AG04450 (cell line): Measurements from ENCODE around the gene PDZD4. TPM values are rescaled to one million over a fixed set of nuclear protein-coding genes. Genes with fewer than 3 reads are reported as not detected.

ENCODE experiments used
- CTCF ChIA-PET: fragments of 300-600, 350-600 bp; formaldehyde crosslinking; extraction: SDS; loops from one replicate; lab custom pipeline; 2022; ENCODE audit warnings: antibody characterized with exemption, inconsistent platforms; lab: Charles Lee
- POLR2A ChIA-PET: fragments of 350-600 bp; formaldehyde crosslinking; extraction: SDS; loops from one replicate; lab custom pipeline; 2021; ENCODE audit warnings: antibody characterized with exemption, inconsistent platforms; lab: Yijun Ruan, JAX
- DNase-seq: peaks from one replicate; pipeline ENCODE4 v3.0.0-alpha.2; 2011; ENCODE audit warnings: low read depth, low spot score
- H3K27ac ChIP-seq: one replicate; pipeline ENCODE4 v1.5.1; 2012; ENCODE audit warnings: low read depth, low read length, control low read depth
- H3K27me3 ChIP-seq: one replicate; pipeline ENCODE4 v1.6.0; 2012; ENCODE audit warnings: low read length; ENCODE audit not compliant: control insufficient read depth, insufficient read depth
- H3K4me3 ChIP-seq: 2 replicates; pipeline ENCODE4 v1.5.1; 2011; ENCODE audit warnings: mild to moderate bottlenecking, low read depth, low read length, control low read depth
- H3K9me3 ChIP-seq: 2 replicates; pipeline ENCODE4 v1.5.1; 2012; ENCODE audit warnings: low read length; ENCODE audit not compliant: control insufficient read depth, insufficient read depth
- polyA plus RNA-seq: library from polyadenylated mRNA; depleted of rRNA; stranded (reverse); fragments of >200 nt; gene quantifications from 2 replicates; pipeline ENCODE4 v1.2.3, GENCODE V29; 2011
- TF ChIP-seq, protein P1 (sequence below): IDR thresholded peaks from 2 replicates; pipeline ENCODE4 v1.5.1; 2011; ENCODE audit warnings: low read depth, low read length, control low read depth, inconsistent platforms

Gene PDZD4
- polyA plus RNA-seq, 1 experiment, result 0.04 TPM

DNA sequence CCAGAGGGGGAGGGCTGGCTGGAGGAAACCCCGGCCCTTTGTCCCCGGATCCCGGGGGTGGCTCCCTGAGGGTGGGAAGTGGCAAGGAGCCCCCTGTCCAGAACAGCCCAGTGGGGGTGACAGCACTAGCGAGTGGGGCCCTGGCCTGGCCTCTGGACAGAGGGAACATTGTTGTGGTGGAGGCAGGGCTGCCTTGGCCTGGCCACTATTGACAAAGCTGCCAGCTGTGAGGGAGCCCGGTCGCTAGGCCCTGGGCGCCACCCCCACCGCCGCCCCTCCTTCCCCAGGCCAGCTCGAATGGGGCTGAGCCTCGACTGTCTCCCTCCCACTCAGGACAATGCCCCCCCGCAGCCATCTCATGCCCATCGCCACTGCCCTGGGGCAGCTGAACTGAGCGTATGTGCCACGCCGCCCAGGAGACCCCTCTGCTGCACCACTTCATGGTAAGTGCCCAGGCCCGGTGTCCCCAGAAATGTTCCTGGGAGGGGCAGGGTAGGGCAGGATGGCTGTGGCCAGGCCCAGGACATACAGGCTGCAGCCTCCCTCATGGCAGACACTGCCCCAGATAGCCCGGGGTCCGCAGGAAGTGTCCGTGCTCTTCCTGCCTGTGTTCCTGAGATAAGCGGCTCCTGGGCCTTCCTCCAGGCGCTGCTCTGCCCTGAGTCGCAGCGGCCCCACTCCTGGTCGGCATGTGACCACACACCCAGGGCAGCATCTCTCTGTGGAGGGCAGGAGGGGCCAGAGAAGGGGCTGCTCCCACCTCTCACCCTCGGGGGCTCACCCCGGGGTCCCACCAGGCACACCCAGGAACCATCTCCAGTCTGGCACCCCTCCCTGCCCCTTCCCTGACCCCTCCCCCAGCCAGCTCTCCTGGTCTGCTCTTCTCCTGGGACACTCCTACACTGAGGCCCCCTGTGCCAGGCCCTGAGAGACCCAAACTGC, 64.9 kb downstream of the PDZD4 start:
- H3K27ac ChIP-seq, result peak overlapping the region; percentile 78
- TF ChIP-seq, protein P1, sequence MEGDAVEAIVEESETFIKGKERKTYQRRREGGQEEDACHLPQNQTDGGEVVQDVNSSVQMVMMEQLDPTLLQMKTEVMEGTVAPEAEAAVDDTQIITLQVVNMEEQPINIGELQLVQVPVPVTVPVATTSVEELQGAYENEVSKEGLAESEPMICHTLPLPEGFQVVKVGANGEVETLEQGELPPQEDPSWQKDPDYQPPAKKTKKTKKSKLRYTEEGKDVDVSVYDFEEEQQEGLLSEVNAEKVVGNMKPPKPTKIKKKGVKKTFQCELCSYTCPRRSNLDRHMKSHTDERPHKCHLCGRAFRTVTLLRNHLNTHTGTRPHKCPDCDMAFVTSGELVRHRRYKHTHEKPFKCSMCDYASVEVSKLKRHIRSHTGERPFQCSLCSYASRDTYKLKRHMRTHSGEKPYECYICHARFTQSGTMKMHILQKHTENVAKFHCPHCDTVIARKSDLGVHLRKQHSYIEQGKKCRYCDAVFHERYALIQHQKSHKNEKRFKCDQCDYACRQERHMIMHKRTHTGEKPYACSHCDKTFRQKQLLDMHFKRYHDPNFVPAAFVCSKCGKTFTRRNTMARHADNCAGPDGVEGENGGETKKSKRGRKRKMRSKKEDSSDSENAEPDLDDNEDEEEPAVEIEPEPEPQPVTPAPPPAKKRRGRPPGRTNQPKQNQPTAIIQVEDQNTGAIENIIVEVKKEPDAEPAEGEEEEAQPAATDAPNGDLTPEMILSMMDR, result no peak
- H3K9me3 ChIP-seq, result no peaks in the 10 kb centered on the region
- no peak for DNase-seq
- peak overlapping the region; percentile 48 for H3K4me3 ChIP-seq
- POLR2A ChIA-PET, result interaction anchor here (0.7 to 1.4 kb wide), 5 partner anchors 16 to 202 kb away, joined by 3 to 5 read pairs (median 4); partner anchors contain the start of genes IDH3G, SRPK3 and SSR4
- H3K27me3 ChIP-seq, result no peaks in the 10 kb centered on the region
- CTCF ChIA-PET, result interaction anchor here (0.6 to 2.2 kb wide), 4 partner anchors 145 to 183 kb away, joined by 3 to 7 read pairs (median 4); no protein-coding TSS in a partner anchor

DNA sequence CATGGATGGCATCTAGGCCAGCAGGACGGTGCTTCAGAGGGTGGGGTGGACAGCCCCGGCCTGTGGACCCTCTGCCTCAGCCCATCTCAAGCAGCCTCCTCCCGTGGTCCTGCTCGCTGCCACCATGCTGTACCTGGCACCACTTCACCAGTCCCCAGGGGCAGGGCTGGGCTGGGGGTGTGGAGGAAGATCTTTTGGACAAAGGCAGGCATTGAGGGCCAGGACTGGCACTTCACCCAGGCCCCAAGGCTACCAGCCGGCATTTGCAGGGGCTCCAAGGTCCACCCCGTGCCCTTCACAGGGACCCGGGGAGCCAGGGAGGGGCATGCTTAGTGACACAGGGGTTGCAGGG, 65.6 kb downstream of the PDZD4 start:
- POLR2A ChIA-PET, result no interaction called here
- no peaks in the 10 kb centered on the region for H3K27me3 ChIP-seq
- TF ChIP-seq, protein P1, result no peak
- H3K9me3 ChIP-seq, result no peaks in the 10 kb centered on the region
- no peak overlapping the region for H3K27ac ChIP-seq
- DNase-seq, result no peak
- CTCF ChIA-PET, result interaction anchor here (0.6 to 2.5 kb wide), 5 partner anchors 9 to 186 kb away, joined by 3 to 33 read pairs (median 6); no protein-coding TSS in a partner anchor
- H3K4me3 ChIP-seq, result peak overlapping the region; percentile 59

DNA sequence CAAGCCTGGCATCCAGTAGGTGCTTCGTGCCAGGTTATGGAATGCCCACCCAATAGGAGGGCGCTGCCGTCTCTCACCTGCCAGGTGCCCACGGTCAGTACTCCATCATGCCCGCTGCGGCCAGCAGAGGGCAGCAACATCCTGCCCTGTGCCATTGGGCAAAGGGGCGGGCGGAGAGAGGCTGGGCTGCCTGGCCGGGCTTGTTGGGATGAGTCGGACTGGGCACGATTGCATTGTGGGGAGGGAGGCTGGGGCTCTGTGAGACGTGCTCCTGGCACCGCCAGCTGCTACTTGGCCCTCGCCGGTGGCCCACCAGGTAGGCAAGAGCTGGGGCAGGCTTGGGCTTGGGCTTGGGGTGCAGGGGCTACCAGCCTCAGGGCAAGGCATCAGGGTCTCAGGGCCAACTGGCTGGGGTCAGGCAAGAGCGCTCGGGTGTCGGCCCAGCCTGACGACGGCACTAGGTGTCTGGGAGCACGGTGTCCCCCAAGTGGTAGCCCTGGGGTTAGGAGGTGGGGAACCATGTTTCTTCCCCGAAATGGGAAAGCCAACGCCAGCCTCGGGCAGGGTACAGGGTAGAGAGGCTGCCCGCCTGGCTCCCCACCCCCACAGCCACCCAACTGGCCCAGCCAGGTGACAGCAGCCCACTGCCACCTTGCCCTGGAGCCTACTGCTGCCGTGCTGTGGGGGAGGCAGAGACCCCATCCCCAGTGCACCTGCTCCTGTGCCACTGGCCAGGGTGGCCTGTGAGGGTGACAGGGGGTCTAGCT, 66.2 kb downstream of the PDZD4 start, which contains the start of gene PLXNB3:
Gene PLXNB3 (plus strand): TSS at position 261 of the 767 bp plus-strand sequence. CDS start 1,287 bp downstream, outside the sequence.
- TF ChIP-seq, protein P1, result peak; percentile 75
- H3K27ac ChIP-seq, result no peak within 1 kb of the TSS
- H3K9me3 ChIP-seq, result no peaks in the 10 kb centered on the region
- peak; percentile 21 for DNase-seq
- POLR2A ChIA-PET, result no interaction called here
- peak within 1 kb of the TSS; percentile 59 for H3K4me3 ChIP-seq
- CTCF ChIA-PET, result interaction anchor here (0.6 to 2.5 kb wide), 6 partner anchors 9 to 292 kb away, joined by 3 to 33 read pairs (median 6); no protein-coding TSS in a partner anchor
- no peaks in the 10 kb centered on the region for H3K27me3 ChIP-seq

DNA sequence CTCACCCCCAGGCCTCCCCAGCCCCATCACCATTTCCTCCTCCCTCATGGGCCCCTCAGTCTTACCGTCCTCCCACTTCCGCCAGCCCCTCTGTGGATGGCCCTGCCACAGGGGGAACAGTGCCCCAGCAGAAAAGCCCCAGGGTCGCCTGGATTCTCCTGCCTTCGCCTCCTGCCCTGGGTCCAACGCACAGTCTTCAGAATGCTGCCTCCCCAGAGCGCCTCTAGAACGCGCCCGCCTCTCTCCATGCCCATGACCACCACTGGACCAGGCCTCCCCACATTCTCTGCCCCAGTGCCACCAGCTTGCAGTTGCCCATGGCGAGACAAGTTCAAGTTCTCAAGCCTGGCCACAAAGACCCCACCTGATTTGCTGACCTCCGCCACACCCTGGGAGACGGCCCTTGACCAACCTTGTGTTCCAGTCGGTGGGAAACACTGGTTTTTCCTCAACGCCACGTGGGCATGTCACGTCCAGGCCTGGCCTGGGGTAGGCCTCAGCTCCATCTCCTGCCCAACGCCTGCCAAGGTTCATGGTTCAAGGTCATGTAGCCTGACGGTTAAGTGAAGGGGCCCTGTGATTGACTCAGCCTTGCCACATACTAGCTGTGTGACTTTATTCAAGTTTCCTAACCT, 66.9 kb downstream of the PDZD4 start:
- Histone ChIP-seq H3K27me3 (no peaks in the 10 kb centered on the region), H3K9me3 (no peaks in the 10 kb centered on the region), H3K27ac (no peak overlapping the region), H3K4me3 (no peak overlapping the region)
- TF ChIP-seq, protein P1, result no peak
- DNase-seq, result no peak
- CTCF ChIA-PET, result interaction anchor here (0.6 to 2.5 kb wide), 7 partner anchors 8 to 291 kb away, joined by 3 to 33 read pairs (median 6); no protein-coding TSS in a partner anchor
- POLR2A ChIA-PET, result no interaction called here
